ENCODE measurements around the gene IGF2BP1. TPM values are rescaled to one million over a fixed set of nuclear protein-coding genes. Genes with fewer than 3 reads are reported as not detected.

Gene IGF2BP1
- total RNA-seq, 1 experiment from 2014 or later = 434 TPM

DNA sequence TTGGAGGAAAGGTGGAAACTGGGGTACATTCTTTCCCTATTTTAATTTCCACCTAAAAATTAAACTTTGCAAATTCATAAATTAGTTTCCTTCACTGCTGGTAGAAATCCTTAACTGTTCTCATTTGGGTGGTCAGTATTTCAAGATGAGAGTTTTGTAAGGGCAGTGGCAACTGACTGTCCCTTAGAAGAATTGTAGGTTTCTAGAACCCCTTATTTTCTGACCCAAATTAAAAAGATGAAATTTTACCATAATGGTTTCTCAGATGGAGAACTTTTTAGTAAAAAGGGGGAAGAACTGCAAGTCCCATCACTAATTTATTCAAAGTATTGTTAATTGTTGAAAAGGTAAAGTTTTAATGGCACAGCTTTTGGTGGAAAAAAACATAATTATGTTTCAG is 5.6 kb downstream of the IGF2BP1 start:
- H3K4me1 Mint-ChIP-seq = peaks cover 64 to 67% of the 10 kb centered on the region in 2 experiments
- no peaks in the 10 kb centered on the region for H3K27me3 Mint-ChIP-seq (ENCODE audit: low read depth)
- H3K36me3 Mint-ChIP-seq (ENCODE audit: insufficient read depth in 1 of 3, low read depth in 3 of 3) = peaks cover 51 to 72% (median 66%) of the 10 kb centered on the region in 3 experiments
- H3K9ac ChIP-seq (ENCODE audit: extremely low read depth, insufficient read length, low read length) = no peak overlapping the region
- H2BK120ac ChIP-seq (ENCODE audit: low read depth, low read length, poor library complexity, severe bottlenecking) = no peak overlapping the region
- H3K56ac ChIP-seq (ENCODE audit: insufficient read length, low read depth, low read length) = no peak overlapping the region
- peak overlapping the region in 1 of 3 experiments; percentile 82; a peak in 2 of 7 replicates for H3K27ac Mint-ChIP-seq
- H3T11ph ChIP-seq (ENCODE audit: low read length) = no peak overlapping the region
- H2AK5ac ChIP-seq (ENCODE audit: insufficient read length, low read length) = no peak overlapping the region
- H3K18ac ChIP-seq (ENCODE audit: insufficient read length, low read depth, low read length) = no peak overlapping the region
- TF ChIP-seq, protein P1, sequence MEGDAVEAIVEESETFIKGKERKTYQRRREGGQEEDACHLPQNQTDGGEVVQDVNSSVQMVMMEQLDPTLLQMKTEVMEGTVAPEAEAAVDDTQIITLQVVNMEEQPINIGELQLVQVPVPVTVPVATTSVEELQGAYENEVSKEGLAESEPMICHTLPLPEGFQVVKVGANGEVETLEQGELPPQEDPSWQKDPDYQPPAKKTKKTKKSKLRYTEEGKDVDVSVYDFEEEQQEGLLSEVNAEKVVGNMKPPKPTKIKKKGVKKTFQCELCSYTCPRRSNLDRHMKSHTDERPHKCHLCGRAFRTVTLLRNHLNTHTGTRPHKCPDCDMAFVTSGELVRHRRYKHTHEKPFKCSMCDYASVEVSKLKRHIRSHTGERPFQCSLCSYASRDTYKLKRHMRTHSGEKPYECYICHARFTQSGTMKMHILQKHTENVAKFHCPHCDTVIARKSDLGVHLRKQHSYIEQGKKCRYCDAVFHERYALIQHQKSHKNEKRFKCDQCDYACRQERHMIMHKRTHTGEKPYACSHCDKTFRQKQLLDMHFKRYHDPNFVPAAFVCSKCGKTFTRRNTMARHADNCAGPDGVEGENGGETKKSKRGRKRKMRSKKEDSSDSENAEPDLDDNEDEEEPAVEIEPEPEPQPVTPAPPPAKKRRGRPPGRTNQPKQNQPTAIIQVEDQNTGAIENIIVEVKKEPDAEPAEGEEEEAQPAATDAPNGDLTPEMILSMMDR (conservative IDR thresholded peaks at IDR 0.05) = no peak
- H2BK5ac ChIP-seq (ENCODE audit: insufficient read length, low read length) = no peak overlapping the region
- no peak overlapping the region for H3K4ac ChIP-seq (ENCODE audit: low read depth, low read length)
- no peak overlapping the region for H2BK15ac ChIP-seq (ENCODE audit: low read depth, low read length)
- peaks cover 13% of the 10 kb centered on the region for H3K23me2 ChIP-seq (ENCODE audit: insufficient read length, low read depth, low read length, poor library complexity, severe bottlenecking)
- DNase-seq = no peak
- no peaks in the 10 kb centered on the region for H3K27me3 ChIP-seq (ENCODE audit: insufficient read depth, low read length)
- H3K4me2 ChIP-seq (ENCODE audit: insufficient read depth, insufficient read length, low read length) = peak overlapping the region; percentile 91
- H3K14ac ChIP-seq (ENCODE audit: insufficient read depth, low read length) = no peak overlapping the region
- H2BK20ac ChIP-seq (ENCODE audit: low read depth, low read length, poor library complexity, severe bottlenecking) = no peak overlapping the region
- H4K20me1 ChIP-seq (ENCODE audit: control insufficient read depth, insufficient read depth, insufficient read length) = no peaks in the 10 kb centered on the region
- H3K27ac ChIP-seq (ENCODE audit: insufficient read length, low read depth, low read length) = no peak overlapping the region
- H3K23ac ChIP-seq (ENCODE audit: insufficient read length, low read depth, low read length) = no peak overlapping the region
- peaks cover 7% of the 10 kb centered on the region for H3K79me1 ChIP-seq (ENCODE audit: insufficient read depth, low read depth, low read length, poor library complexity, severe bottlenecking)
- no peak overlapping the region for H4K8ac ChIP-seq (replicated peaks; ENCODE audit: insufficient read length, low read depth, low read length)
- H4K5ac ChIP-seq (ENCODE audit: insufficient read length, low read depth, low read length) = no peak overlapping the region
- no peak overlapping the region for H4K91ac ChIP-seq (ENCODE audit: insufficient read length, low read depth, low read length)
- H3K4me1 ChIP-seq (ENCODE audit: insufficient read depth, low read length) = peaks cover 8% of the 10 kb centered on the region; the same call in 1 of the 2 replicates
- no peak overlapping the region for H2BK12ac ChIP-seq (ENCODE audit: insufficient read length, low read depth, low read length)
- no peaks in the 10 kb centered on the region for H3K9me3 ChIP-seq (ENCODE audit: control insufficient read depth, low read depth, low read length)
- H3K4me3 Mint-ChIP-seq = peak overlapping the region; percentile 75 to 83
- H3K79me2 ChIP-seq (ENCODE audit: insufficient read depth, low read length) = peaks cover 82% of the 10 kb centered on the region
- H3K9me3 Mint-ChIP-seq = peaks cover 4% of the 10 kb centered on the region in 2 experiments; a peak in 3 of 5 replicates
- no peak overlapping the region for H2AFZ ChIP-seq (ENCODE audit: low read length)

Measured in H9 (cell line).